Fibroblast of skin of left biceps (primary cell): Measurements from ENCODE around the gene CEP89.
"Not testable (repeated sequence)": the region's sequence is repeated elsewhere in the genome, so short reads cannot be mapped to it uniquely, and the experiment has no call there.

Experiments
- DNase-seq, 2 experiments: peaks; one replicate each; pipeline ENCODE4 v3.0.0-alpha.2; 2013; ENCODE audit warnings: low read depth in 2 of 2

Gene CEP89

DNA sequence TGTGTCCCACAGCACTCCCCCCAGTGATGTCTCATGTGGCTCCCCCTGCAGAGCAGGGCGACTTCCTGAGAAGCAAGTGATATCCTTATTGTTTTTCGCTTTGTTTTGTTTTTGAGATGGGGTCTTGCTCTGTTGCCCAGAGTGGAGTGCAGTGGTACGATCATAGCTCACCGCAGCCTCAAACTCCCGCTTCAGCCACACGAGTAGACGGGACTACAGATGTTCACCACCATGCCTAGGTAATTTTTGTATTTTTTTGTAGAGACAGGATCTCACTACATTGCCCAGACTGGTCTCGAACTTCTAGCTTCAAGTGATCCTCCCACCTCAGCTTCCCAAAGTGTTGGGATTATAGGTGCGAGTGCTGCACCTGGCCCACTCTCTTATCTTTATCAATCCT is 5.0 kb downstream of the CEP89 start:
- no peak for DNase-seq

DNA sequence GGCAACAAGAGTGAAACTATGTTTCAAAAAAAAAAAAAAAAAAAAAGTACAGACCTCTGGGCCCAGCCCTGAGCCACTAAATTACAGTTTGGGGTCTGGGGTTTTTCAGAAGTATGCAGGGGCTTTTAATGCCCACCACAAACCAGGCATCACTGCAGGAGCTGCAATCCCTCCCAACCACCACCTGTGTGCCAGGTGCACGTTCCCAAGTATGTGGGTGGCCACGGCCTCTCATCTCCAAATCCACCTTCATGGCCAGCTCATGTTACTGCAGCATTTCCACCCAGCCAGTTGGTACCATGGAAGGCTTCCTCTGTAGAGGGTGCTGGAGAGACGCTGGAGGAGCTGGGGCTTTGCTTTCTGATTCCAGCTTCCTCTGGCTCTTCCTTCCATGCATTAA is 26.5 kb downstream of the CEP89 start:
- DNase-seq, result no peak

DNA sequence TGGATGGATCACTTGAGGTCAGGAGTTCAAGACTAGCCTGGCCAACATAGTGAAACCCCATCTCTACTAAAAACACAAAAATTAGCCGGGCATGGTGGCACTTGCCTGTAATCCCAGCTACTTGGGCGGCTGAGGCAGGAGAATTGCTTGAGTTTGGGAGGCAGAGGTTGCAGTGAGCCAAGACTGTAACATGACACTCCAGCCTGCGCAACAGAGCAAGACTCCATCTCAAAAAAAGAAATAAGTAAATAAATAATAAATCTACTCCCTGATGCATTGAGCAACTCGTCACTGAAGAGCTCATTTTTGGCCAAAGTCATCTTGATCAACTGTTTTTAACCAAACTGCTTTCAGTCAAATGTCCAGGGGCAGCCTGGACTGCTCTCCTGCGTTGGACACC is 30.5 kb downstream of the CEP89 start:
- not testable (repeated sequence) for DNase-seq

DNA sequence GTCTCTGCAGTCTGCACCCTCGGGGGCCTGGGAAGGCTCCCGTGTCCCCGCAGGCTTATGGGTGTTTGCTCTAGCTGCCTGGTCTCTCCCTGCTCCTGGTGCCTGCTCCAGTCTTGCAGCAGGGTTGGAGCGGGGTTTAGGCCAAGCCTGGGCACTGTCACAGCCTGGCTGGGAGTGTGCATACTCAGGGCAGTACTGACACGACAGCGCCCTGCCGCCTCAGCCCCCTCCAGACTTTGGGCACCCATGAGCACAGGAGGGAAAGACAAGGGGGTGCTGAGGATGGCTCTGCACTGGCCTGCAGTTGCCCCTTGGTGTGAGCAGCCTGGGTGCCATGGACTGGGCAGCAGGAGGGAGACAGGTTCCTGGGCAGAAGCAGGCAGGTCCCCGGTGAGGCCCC is 35.7 kb downstream of the CEP89 start:
- DNase-seq, result no peak

GRCh38 chr19:32935629-32936028 is 36.1 kb downstream of the CEP89 start:
- no peak for DNase-seq

GRCh38 chr19:32933571-32933970 is 38.2 kb downstream of the CEP89 start:
- no peak for DNase-seq

DNA sequence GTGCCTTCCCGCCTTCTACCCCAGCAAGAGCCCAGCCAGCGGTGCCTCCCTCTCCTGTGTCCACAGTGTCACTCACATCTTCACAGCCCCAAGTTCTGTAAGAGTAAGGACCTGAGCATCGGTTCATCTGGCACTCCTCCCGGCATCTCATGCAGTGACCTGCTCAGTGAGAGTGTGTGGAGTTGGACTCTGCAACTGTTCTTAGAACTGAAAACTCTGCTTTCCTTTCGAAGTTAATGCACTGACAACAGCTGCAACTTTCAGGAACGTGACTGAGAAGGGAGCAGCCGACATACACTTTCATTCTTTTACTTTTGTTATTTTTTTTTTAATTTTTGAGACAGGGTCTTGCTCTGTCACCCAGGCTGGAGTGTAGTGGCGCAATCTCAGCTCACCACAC is 41.2 kb downstream of the CEP89 start:
- DNase-seq, result no peak

DNA sequence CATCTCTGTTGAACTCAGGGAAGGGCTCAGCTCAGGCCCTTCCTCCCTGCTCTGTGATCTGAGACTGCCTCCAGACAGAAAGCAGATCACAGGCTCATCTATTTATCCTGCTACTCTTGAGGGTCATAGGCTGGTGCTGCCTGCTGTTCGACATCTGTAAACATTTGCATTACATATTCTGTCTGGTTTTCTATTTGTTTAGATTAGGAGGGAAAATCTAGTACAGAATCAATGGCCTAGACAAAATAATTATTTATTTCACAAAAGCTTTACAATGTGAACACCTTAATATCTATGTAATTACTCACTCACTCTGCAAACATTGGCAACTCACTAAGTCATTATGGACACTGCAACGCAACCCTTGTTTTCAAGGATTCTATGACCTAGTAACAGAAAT is 43.0 kb downstream of the CEP89 start:
- no peak for DNase-seq

DNA sequence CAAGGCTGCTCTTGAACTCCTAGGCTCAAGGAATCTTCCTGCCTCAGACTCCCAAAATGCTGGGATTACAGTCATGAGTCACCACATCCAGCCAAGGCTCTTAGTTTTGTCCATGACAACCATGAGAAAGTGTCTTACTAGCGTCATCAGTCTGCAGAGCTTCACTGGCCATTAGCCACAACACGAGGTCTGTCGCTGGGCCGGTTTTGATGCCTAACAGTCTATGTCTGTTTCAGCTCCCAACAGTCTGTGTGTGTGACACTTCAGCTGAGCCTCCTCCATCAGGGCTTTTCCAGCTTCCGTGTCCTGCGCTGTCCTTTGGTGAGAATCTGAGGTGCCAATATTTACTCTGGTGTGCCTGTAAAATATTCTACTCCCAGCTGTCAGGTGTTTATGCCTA is 47.6 kb downstream of the CEP89 start:
- DNase-seq, result no peak

GRCh38 chr19:32921624-32922023 is 50.1 kb downstream of the CEP89 start:
- DNase-seq, result no peak

- DNase-seq, result no peak
These were observed 52.4 kb downstream of the CEP89 start for GRCh38 chr19:32919365-32919764.

DNA sequence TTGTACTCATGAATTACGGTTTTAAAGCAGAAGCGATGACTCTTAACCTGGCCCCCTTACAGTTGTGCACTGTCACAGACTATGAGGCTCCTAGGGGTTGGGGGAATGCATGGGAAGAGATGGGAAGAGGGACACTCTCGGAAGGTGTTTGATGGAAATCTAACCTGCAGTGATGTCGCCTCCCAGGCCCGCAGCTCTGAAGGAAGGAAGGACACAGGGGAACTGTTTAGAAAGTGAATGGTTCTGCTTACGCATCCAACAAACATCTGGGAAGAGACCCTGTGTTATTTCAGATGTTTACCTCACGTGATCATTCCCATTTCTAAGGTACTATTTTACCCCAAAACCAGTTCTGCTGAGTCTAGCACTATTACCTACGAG is 54.2 kb downstream of the CEP89 start:
- DNase-seq, result no peak

- no peak for DNase-seq
These were observed 54.7 kb downstream of the CEP89 start for GRCh38 chr19:32916969-32917615.

GRCh38 chr19:32914879-32915660 is 56.7 kb downstream of the CEP89 start:
- DNase-seq, result no peak

DNA sequence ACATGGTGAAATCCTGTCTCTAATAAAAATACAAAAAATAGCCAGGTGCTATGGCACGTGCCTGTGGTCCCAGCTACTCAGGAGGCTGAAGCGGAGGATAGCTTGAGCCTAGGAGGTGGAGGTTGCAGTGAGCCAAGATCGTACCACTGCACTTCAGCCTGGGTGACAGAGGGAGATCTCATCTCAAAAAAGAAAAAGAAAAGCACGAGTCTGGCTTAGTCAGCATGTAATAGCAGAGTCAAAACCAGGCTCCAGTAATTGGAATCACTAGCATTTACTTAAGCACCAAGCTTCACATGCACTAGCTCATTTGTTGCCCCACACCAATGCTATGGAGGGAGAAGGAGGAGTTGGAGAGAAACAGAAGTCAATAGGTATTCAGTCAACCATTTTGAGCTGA is 60.3 kb downstream of the CEP89 start:
- DNase-seq, result no peak

- DNase-seq, result no peak
These were observed 60.9 kb downstream of the CEP89 start for GRCh38 chr19:32910874-32911273.

DNA sequence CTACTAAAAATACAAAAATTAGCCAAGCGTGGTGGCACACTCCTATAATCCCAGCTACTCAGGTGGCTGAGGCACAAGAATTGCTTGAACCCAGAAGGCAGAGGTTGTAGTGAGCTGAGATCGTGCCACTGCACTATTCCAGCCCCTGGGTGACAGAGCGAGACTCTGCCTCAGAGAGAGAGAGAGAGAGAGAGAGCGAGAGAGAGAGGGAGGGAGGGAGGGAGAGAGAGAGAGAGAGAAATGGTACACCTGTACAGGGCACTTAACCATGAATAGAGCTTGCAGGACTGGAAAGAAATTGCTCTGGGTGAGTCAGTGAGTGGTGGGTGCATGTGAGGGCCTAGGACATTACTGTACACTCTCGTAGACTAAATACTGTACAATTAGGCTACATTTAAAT is 61.7 kb downstream of the CEP89 start:
- no peak for DNase-seq

DNA sequence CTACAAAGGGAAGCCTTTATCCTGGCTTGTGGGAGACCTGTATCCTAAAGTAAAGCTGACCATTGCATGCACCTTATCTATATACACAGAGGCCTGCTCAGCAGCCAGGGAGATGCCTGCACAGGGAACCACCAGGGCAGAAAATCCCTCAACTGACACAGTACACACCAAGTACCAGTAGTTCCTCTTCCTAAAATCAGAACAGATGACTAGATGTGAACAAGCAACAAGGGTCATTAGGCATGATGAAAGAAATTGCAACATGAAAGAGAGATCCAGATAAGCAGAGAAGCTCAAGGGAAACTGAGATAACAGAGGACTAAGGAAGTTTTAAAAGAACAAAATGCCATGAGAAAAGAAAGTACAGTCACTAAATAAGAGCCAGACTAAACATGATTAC is 62.5 kb downstream of the CEP89 start:
- DNase-seq, result no peak

DNA sequence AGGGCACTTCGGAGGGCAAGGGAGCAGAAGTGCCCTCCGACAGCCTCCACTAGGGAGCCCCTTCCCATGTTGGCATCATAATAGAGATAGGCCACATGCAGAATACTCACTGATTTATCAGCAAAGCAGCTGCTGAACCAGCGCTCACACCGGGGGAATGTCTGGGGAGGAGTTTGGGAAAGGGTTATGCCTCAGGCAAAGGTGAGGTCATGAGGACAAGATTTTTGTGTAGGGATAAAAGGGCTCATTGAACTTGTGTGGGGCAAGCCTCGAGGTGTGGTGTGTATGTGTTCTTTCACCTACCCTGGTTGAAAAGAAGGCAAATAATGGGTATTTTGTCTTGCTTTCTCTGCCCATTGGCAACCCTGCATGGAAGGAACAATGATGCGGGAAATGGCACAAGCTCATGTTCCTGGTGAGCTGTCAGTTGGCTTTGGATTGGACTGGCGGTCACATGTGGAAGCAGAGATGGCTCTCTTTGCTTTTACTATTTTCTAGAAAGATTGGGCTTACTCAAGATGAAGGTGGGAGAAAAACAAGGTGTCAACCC is 63.0 kb downstream of the CEP89 start:
- DNase-seq, result no peak

GRCh38 chr19:32902448-32902847 is 69.3 kb downstream of the CEP89 start:
- no peak for DNase-seq

DNA sequence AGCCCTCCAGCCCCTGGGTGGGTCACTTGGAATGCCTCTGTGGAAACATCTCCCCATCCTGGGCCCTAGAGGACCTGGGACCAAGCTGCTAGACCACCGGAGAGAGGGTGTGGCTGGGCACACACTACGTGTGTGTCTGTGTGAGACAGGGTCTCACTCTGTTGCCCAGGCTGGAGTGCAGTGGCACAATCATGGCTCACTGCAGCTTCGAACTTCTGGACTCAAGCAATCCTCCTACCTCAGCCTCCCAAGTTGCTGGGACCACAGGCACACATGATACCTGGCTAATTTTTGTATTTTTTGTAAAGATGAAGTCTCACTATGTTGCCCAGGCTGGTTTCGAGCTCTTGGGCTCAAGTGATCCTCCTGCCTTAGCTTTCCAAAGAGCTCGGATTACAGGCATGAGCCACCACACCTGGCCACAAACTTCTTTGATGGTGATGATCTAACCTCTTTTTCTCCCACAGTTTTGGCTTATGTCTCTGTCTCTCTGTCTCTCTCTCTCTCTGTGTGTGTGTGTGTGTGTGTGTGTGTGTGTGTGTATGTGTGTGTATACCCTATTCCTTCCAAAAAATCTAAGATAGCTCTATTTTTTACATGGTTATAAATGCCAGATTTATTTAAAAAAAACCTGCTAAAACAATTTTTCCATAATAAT is 70.1 kb downstream of the CEP89 start:
- DNase-seq, result no peak

DNA sequence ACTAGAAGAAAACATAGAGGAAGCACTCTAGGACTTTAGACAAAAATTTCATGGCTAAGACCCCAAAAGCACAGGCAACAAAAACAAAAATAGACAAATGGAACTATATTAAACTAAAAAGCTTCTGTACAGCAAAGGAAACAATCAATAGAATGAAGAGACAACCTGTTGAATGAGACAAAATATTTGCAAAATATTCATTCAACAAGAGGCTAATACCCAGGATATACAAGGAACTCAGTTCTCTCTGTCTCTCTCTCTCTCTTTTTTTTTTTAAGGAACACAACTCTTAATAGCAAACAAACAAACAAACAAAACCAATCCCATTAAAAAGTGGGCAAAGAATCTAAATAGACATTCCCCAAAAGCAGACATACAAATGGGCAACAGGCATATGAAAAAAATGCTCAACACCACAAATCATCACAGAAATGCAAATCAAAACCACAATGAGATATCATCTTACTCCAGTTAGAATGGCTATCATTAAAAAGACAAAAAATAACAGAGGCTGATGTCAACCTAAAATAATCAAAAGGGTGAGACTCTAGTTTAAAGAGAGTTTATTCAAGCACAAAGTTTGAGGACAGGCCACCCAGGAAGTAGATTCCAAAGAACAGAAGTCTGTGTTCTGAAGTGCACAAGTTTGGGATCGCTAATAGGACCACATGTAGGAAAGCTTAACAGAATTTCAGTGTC is 75.1 kb downstream of the CEP89 start:
- DNase-seq, result no peak
